H1 (cell line): ENCODE results near the gene FGF6. TPM values are rescaled to one million over a fixed set of nuclear protein-coding genes. Genes with fewer than 3 reads are reported as not detected.

Source experiments
- CTCF ChIA-PET: fragments of 300-600 bp; sonication (Branson Sonifier 250); formaldehyde crosslinking; loops from one replicate; lab custom pipeline; 2021; ENCODE audit not compliant: partially characterized antibody; lab: Charles Lee
- POLR2A ChIA-PET: fragments of 300-600 bp; sonication (Branson Sonifier 250); formaldehyde crosslinking; loops from one replicate; lab custom pipeline; 2021; ENCODE audit warnings: inconsistent platforms; ENCODE audit not compliant: partially characterized antibody; lab: Charles Lee
- DNase-seq, 2 experiments: peaks; one replicate each; pipeline versions ENCODE4 v3.0.0 to v3.0.0-alpha.2; 2010 to 2022; ENCODE audit warnings: low spot score in 2 of 2, low read depth in 1 of 2, mixed read lengths in 1 of 2
- FAIRE-seq: peaks from 2 replicates; lab custom pipeline; 2011; peaks lifted over from hg19 to GRCh38; lab: Jason Lieb, UNC
- H2AFZ ChIP-seq: 2 replicates; pipeline ENCODE4 v1.8.1; 2012; ENCODE audit warnings: low read length, inconsistent platforms
- H2AK5ac ChIP-seq: 2 replicates; pipeline ENCODE4 v1.6.1; 2013; ENCODE audit warnings: low read depth, low read length
- H2BK120ac ChIP-seq: replicated peaks from 2 replicates; pipeline ENCODE3; 2013; ENCODE audit warnings: low read depth, low read length, inconsistent platforms
- H2BK12ac ChIP-seq: 2 replicates; pipeline ENCODE4 v1.6.1; 2013; ENCODE audit warnings: low read depth, low read length
- H2BK15ac ChIP-seq: 2 replicates; pipeline ENCODE4 v1.6.1; 2013; ENCODE audit warnings: low read length
- H2BK20ac ChIP-seq: 2 replicates; pipeline ENCODE4 v1.6.1; 2013; ENCODE audit warnings: low read length
- H2BK5ac ChIP-seq: 2 replicates; pipeline ENCODE4 v1.6.1; 2013; ENCODE audit warnings: low read depth, low read length
- H3K14ac ChIP-seq: 2 replicates; pipeline ENCODE4 v1.6.1; 2013; ENCODE audit warnings: inconsistent platforms; ENCODE audit not compliant: insufficient read length
- H3K18ac ChIP-seq: 2 replicates; pipeline ENCODE4 v1.6.1; 2013; ENCODE audit warnings: low read length; ENCODE audit errors: extremely low read depth
- H3K23ac ChIP-seq: 2 replicates; pipeline ENCODE4 v1.6.1; 2013; ENCODE audit warnings: inconsistent platforms; ENCODE audit not compliant: insufficient read length
- H3K23me2 ChIP-seq: 2 replicates; pipeline ENCODE4 v1.6.1; 2013; ENCODE audit warnings: low read depth, low read length
- H3K27ac ChIP-seq: 2 replicates; pipeline ENCODE4 v1.6.1; 2011; ENCODE audit warnings: low read depth, low read length, inconsistent platforms
- H3K27me3 ChIP-seq, 4 experiments: replicated peaks in 1 of 4; 1 replicate in 1 of 4; 2 replicates in 3 of 4; pipeline versions ENCODE4 v1.6.1 to v1.8.1; 2011 to 2013; ENCODE audit warnings: low read length in 3 of 4, mild to moderate bottlenecking in 3 of 4, inconsistent platforms in 2 of 4, mixed read lengths in 2 of 4, moderate library complexity in 1 of 4; ENCODE audit not compliant: control insufficient read depth in 3 of 4, insufficient read depth in 3 of 4; ENCODE audit errors: extremely low read depth in 1 of 4
- H3K36me3 ChIP-seq, 4 experiments: 2 replicates each; pipeline versions ENCODE4 v1.6.1 to v1.8.1; 2011 to 2013; ENCODE audit warnings: mild to moderate bottlenecking in 4 of 4, low read length in 3 of 4, moderate library complexity in 2 of 4, control low read depth in 1 of 4, inconsistent platforms in 1 of 4; ENCODE audit not compliant: insufficient read depth in 4 of 4, control insufficient read depth in 2 of 4
- H3K4ac ChIP-seq: replicated peaks from 2 replicates; pipeline ENCODE3; 2013; ENCODE audit warnings: low read length, low read depth, mixed read lengths, inconsistent platforms; ENCODE audit not compliant: insufficient read length
- H3K4me1 ChIP-seq, 4 experiments: replicated peaks in 1 of 4; 1 replicate in 1 of 4; 2 replicates in 3 of 4; pipeline versions ENCODE4 v1.6.1 to v1.8.1; 2011 to 2013; ENCODE audit warnings: low read length in 3 of 4, inconsistent platforms in 2 of 4, mixed read lengths in 1 of 4; ENCODE audit not compliant: insufficient read depth in 4 of 4, control insufficient read depth in 3 of 4
- H3K4me2 ChIP-seq, 2 experiments: 2 replicates each; pipeline versions ENCODE4 v1.6.1 to v1.8.1; 2011 to 2013; ENCODE audit warnings: low read depth in 2 of 2, low read length in 2 of 2, control low read depth in 1 of 2, inconsistent platforms in 1 of 2, mild to moderate bottlenecking in 1 of 2; ENCODE audit not compliant: insufficient read depth in 1 of 2
- H3K4me3 ChIP-seq, 4 experiments: fragments of 200-600, 300-600 bp in 1 of 4; sonication (generic), shearing (Covaris generic), sonication (Bioruptor Twin) in 1 of 4; 2 replicates each; pipeline versions ENCODE4 v1.5.1 to v1.8.1; 2011 to 2016; ENCODE audit warnings: low read length in 4 of 4, low read depth in 3 of 4, control low read depth in 2 of 4, inconsistent platforms in 2 of 4, mild to moderate bottlenecking in 2 of 4, mixed read lengths in 1 of 4, moderate library complexity in 1 of 4; ENCODE audit not compliant: insufficient read depth in 2 of 4; ENCODE audit errors: extremely low read depth in 1 of 4
- H3K56ac ChIP-seq: replicated peaks from 2 replicates; pipeline ENCODE3; 2013; ENCODE audit warnings: low read depth, mild to moderate bottlenecking, mixed read lengths, low read length, inconsistent platforms; ENCODE audit not compliant: insufficient read length
- H3K79me1 ChIP-seq: 2 replicates; pipeline ENCODE4 v1.6.1; 2013; ENCODE audit warnings: low read depth, low read length, control low read depth
- H3K79me2 ChIP-seq, 2 experiments: 2 replicates each; pipeline versions ENCODE4 v1.6.1 to v1.8.1; 2012 to 2013; ENCODE audit warnings: low read length in 2 of 2, mild to moderate bottlenecking in 2 of 2, inconsistent platforms in 1 of 2; ENCODE audit not compliant: insufficient read depth in 2 of 2, control insufficient read depth in 1 of 2
- H3K9ac ChIP-seq, 4 experiments: replicated peaks in 1 of 4; 1 replicate in 1 of 4; 2 replicates in 3 of 4; pipeline versions ENCODE4 v1.6.1 to v1.8.1; 2011 to 2013; ENCODE audit warnings: low read depth in 3 of 4, low read length in 3 of 4, control low read depth in 2 of 4, mild to moderate bottlenecking in 2 of 4, moderate library complexity in 2 of 4, inconsistent platforms in 1 of 4; ENCODE audit errors: extremely low read depth in 1 of 4
- H3K9me3 ChIP-seq, 2 experiments: 2 replicates each; pipeline versions ENCODE4 v1.6.1 to v1.8.1; 2012 to 2013; ENCODE audit warnings: mild to moderate bottlenecking in 2 of 2, moderate library complexity in 2 of 2, control low read depth in 1 of 2, inconsistent platforms in 1 of 2, low read depth in 1 of 2, low read length in 1 of 2, mixed read lengths in 1 of 2; ENCODE audit not compliant: insufficient read depth in 2 of 2
- H4K20me1 ChIP-seq, 2 experiments: replicated peaks in 1 of 2; 2 replicates each; pipeline versions ENCODE3 to v1.8.1; 2011 to 2013; ENCODE audit warnings: inconsistent platforms in 2 of 2, low read length in 2 of 2, mild to moderate bottlenecking in 1 of 2; ENCODE audit not compliant: insufficient read depth in 2 of 2, control insufficient read depth in 1 of 2
- H4K5ac ChIP-seq: 2 replicates; pipeline ENCODE4 v1.6.1; 2013; ENCODE audit warnings: low read length, low read depth, mixed read lengths, inconsistent platforms; ENCODE audit not compliant: insufficient read length
- H4K8ac ChIP-seq: 2 replicates; pipeline ENCODE4 v1.8.0; 2013; ENCODE audit warnings: mild to moderate bottlenecking, moderate library complexity, low read length, inconsistent platforms; ENCODE audit not compliant: insufficient read depth; ENCODE audit errors: extremely low read depth
- H4K91ac ChIP-seq: replicated peaks from 2 replicates; pipeline ENCODE3; 2013; ENCODE audit warnings: low read length, mixed read lengths, inconsistent platforms; ENCODE audit not compliant: insufficient read length
- BACH1 ChIP-seq: IDR thresholded peaks from 2 replicates; pipeline ENCODE4 v1.6.1; 2012; ENCODE audit warnings: low read length, improper control_type of control experiment
- CHD1 ChIP-seq: IDR thresholded peaks from 2 replicates; pipeline ENCODE4 v1.6.1; 2012; ENCODE audit warnings: low read depth, low read length, improper control_type of control experiment
- CREB1 ChIP-seq: IDR thresholded peaks from 2 replicates; pipeline ENCODE4 v1.6.1; 2012; ENCODE audit warnings: inconsistent platforms
- FOSL1 ChIP-seq: IDR thresholded peaks from 2 replicates; pipeline ENCODE4 v1.6.1; 2011; ENCODE audit warnings: mild to moderate bottlenecking, low read depth, low read length, moderate library complexity; ENCODE audit not compliant: insufficient read depth
- GABPA ChIP-seq: IDR thresholded peaks from 2 replicates; pipeline ENCODE4 v1.6.1; 2011; ENCODE audit warnings: mild to moderate bottlenecking, low read length, moderate library complexity, borderline replicate concordance; ENCODE audit not compliant: insufficient read depth
- KDM1A ChIP-seq: fragments of 200-600, 300-600 bp; sonication (generic); IDR thresholded peaks from 2 replicates; pipeline ENCODE4 v1.7.1; 2016; ENCODE audit warnings: mild to moderate bottlenecking, low read length, borderline replicate concordance
- KDM5A ChIP-seq: fragments of 200-600 bp; IDR thresholded peaks from 2 replicates; pipeline ENCODE4 v1.7.1; 2012; ENCODE audit warnings: mild to moderate bottlenecking, low read length, inconsistent platforms, mixed read lengths
- MAFK ChIP-seq: IDR thresholded peaks from 2 replicates; pipeline ENCODE4 v1.6.1; 2012; ENCODE audit warnings: low read depth, mild to moderate bottlenecking, improper control_type of control experiment, low read length
- NANOG ChIP-seq: IDR thresholded peaks from 2 replicates; pipeline ENCODE4 v1.6.1; 2011; ENCODE audit warnings: low read length, low read depth, mild to moderate bottlenecking, inconsistent platforms; ENCODE audit not compliant: insufficient read depth, poor library complexity, severe bottlenecking
- PHF8 ChIP-seq: fragments of 200-600 bp; sonication (generic); conservative IDR thresholded peaks from 2 replicates; pipeline ENCODE4 v1.7.1; 2012; ENCODE audit warnings: low read depth, mild to moderate bottlenecking, inconsistent platforms, low read length, moderate library complexity
- POLR2AphosphoS5 ChIP-seq: IDR thresholded peaks from 2 replicates; pipeline ENCODE4 v1.6.1; 2011; ENCODE audit warnings: low read depth, low read length
- RFX5 ChIP-seq: IDR thresholded peaks from 2 replicates; pipeline ENCODE4 v1.6.1; 2011; ENCODE audit warnings: low read depth, low read length, improper control_type of control experiment, borderline replicate concordance
- TEAD4 ChIP-seq: IDR thresholded peaks from 2 replicates; pipeline ENCODE4 v1.6.1; 2012; ENCODE audit warnings: low read depth, low read length, inconsistent platforms, mixed read lengths
- USF2 ChIP-seq: IDR thresholded peaks from 2 replicates; pipeline ENCODE4 v1.6.1; 2011; ENCODE audit warnings: low read length, improper control_type of control experiment
- WGBS, 2 experiments: shearing (Covaris generic) in 1 of 2; methylation state at CpG; one replicate each; pipeline versions ENCODE4 v1.1.6 to v1.1.7; 2013 to 2015; ENCODE audit warnings: low lambda C conversion rate in 2 of 2, mixed read lengths in 2 of 2, inconsistent platforms in 1 of 2, low coverage in 1 of 2, missing lambda C conversion rate in 1 of 2; ENCODE audit not compliant: insufficient replicate concordance in 2 of 2, insufficient coverage in 1 of 2, insufficient read length in 1 of 2; ENCODE audit errors: extremely low coverage in 1 of 2, missing lambda C conversion rate in 1 of 2; 5-methylcytosine and 5-hydroxymethylcytosine counted together
- polyA plus RNA-seq, 7 experiments: library from polyadenylated mRNA; depleted of rRNA in 3 of 7; stranded (reverse) in 5 of 7; unstranded in 2 of 7; fragments of >200 nt in 5 of 7; fragments of 200-250 nt in 2 of 7; gene quantifications; 1 replicate in 5 of 7; 2 replicates in 1 of 7; 4 replicates in 1 of 7; pipeline versions ENCODE4 v1.2.1 to v1.2.3, GENCODE V29; 2011 to 2013; ENCODE audit warnings: missing spikeins in 2 of 7, mixed read lengths in 2 of 7
- total RNA-seq: library from RNA; stranded (reverse); fragmentation: NEBNext Ultra II Directional; extraction: Animal tissue kit (Norgen Biotek cat#: 25700); gene quantifications from 2 replicates; pipeline ENCODE4 v1.2.1, GENCODE V29; 2021

The FGF6 gene
- total and polyA plus RNA-seq, 2 of the 8 experiments (the other 6 are each of a cell fraction or from before 2014, with no cell fraction given) = not detected

GRCh38 chr12:4472046-4472445 lies 26.4 kb upstream of the FGF6 start:
- no peak overlapping the region for H3K23ac ChIP-seq
- no peak overlapping the region for H3K4me2 ChIP-seq
- no peak overlapping the region for H3K4ac ChIP-seq
- H3K4me1 ChIP-seq = no peaks in the 10 kb centered on the region
- H2BK5ac ChIP-seq = no peak overlapping the region
- no peak overlapping the region for H2BK120ac ChIP-seq
- no peak overlapping the region for H3K56ac ChIP-seq
- H3K27me3 ChIP-seq = no peaks in the 10 kb centered on the region
- no peak overlapping the region for H3K14ac ChIP-seq
- no peaks in the 10 kb centered on the region for H3K79me1 ChIP-seq
- no peak overlapping the region for H3K18ac ChIP-seq
- DNase-seq (no peak), FAIRE-seq (no peak)
- H3K23me2 ChIP-seq = no peaks in the 10 kb centered on the region
- no peaks in the 10 kb centered on the region for H4K20me1 ChIP-seq
- no peak overlapping the region for H3K27ac ChIP-seq
- H2BK20ac ChIP-seq = no peak overlapping the region
- no peaks in the 10 kb centered on the region for H3K79me2 ChIP-seq
- POLR2A ChIA-PET = no interaction called here
- no peak overlapping the region for H2BK15ac ChIP-seq
- no peak overlapping the region for H4K8ac ChIP-seq
- no peak overlapping the region for H4K5ac ChIP-seq
- no peak overlapping the region for H3K4me3 ChIP-seq
- no peak overlapping the region for H2AFZ ChIP-seq
- H2AK5ac ChIP-seq = no peak overlapping the region
- H2BK12ac ChIP-seq = no peak overlapping the region
- H3K9ac ChIP-seq = no peak overlapping the region
- no peaks in the 10 kb centered on the region for H3K9me3 ChIP-seq
- CTCF ChIA-PET = interaction anchor here (0.7 kb wide), 1 partner anchor 467 kb away, joined by 3 read pairs; no protein-coding TSS in a partner anchor
- no peak overlapping the region for H4K91ac ChIP-seq
- no peaks in the 10 kb centered on the region for H3K36me3 ChIP-seq
- WGBS, 2 experiments = 100% methylated on average over 2 of the region's 2 CpGs; no CpG with 5 or more reads in 1 of the 2 experiments
- no peak for TF ChIP-seq NANOG
- no peak for TF ChIP-seq KDM1A
- no peak for TF ChIP-seq GABPA
- no peak for TF ChIP-seq POLR2AphosphoS5
- no peak for TF ChIP-seq TEAD4
- TF ChIP-seq MAFK = no peak
- TF ChIP-seq KDM5A = no peak
- TF ChIP-seq PHF8 = no peak
- TF ChIP-seq FOSL1 = no peak
- no peak for TF ChIP-seq BACH1
- TF ChIP-seq CHD1 = no peak
- no peak for TF ChIP-seq CREB1
- TF ChIP-seq USF2 = no peak
- no peak for TF ChIP-seq RFX5
